SU-DHL-6 (cell line): ENCODE data around the gene DOCK1.

Experiments used
- H2AFZ ChIP-seq: fragments of 200-600 bp; sonication (generic); 2 replicates; pipeline ENCODE4 v1.6.1; 2014; ENCODE audit warnings: low read depth, mild to moderate bottlenecking, moderate library complexity, mixed read lengths, antibody characterized with exemption, low read length; ENCODE audit not compliant: severe bottlenecking
- H3F3A ChIP-seq: fragments of 200-600 bp; shearing (Covaris generic); 2 replicates; pipeline ENCODE4 v1.6.0; 2016; ENCODE audit warnings: antibody characterized with exemption, mild to moderate bottlenecking; ENCODE audit not compliant: insufficient read depth
- H3K27ac ChIP-seq: fragments of 200-600 bp; sonication (generic); 2 replicates; pipeline ENCODE4 v1.5.1; 2016; ENCODE audit warnings: low read depth, mild to moderate bottlenecking, low read length, moderate library complexity, mixed read lengths
- H3K27me3 ChIP-seq: fragments of 200-600 bp; sonication (generic), shearing (Covaris generic); 2 replicates; pipeline ENCODE4 v1.6.0; 2014; ENCODE audit warnings: mild to moderate bottlenecking, low read length
- H3K36me3 ChIP-seq: fragments of 200-600 bp; sonication (generic); 2 replicates; pipeline ENCODE4 v1.6.1; 2014; ENCODE audit warnings: mild to moderate bottlenecking, low read length, mixed read lengths
- H3K4me2 ChIP-seq: fragments of 300-600, 200-600 bp; shearing (Covaris generic), sonication (generic); 2 replicates; pipeline ENCODE4 v1.6.0; 2014; ENCODE audit warnings: low read length, low read depth, mild to moderate bottlenecking; ENCODE audit not compliant: poor library complexity, severe bottlenecking
- H3K4me3 ChIP-seq: fragments of 200-600 bp; sonication (generic); 2 replicates; pipeline ENCODE4 v1.5.1; 2014; ENCODE audit warnings: antibody characterized with exemption, low read length, mild to moderate bottlenecking, mixed read lengths; ENCODE audit not compliant: insufficient read depth, poor library complexity, severe bottlenecking
- H3K79me2 ChIP-seq: fragments of 200-600 bp; sonication (generic); 2 replicates; pipeline ENCODE4 v1.6.1; 2014; ENCODE audit warnings: mild to moderate bottlenecking, low read length, moderate library complexity; ENCODE audit not compliant: insufficient read depth
- H3K9ac ChIP-seq: fragments of 200-600 bp; sonication (generic); 2 replicates; pipeline ENCODE4 v1.7.0; 2014; ENCODE audit warnings: mild to moderate bottlenecking, low read length
- H3K9me2 ChIP-seq: fragments of 200-600 bp; sonication (generic); replicated peaks from 2 replicates; pipeline ENCODE4 v1.6.1; 2014; ENCODE audit warnings: low read length; ENCODE audit not compliant: insufficient read depth
- H3K9me3 ChIP-seq: fragments of 200-600 bp; sonication (generic); 2 replicates; pipeline ENCODE4 v1.6.1; 2014; ENCODE audit warnings: low read length, mixed read lengths; ENCODE audit not compliant: insufficient read depth
- H4K20me1 ChIP-seq: fragments of 200-600 bp; sonication (generic); 2 replicates; pipeline ENCODE4 v1.6.1; 2014; ENCODE audit warnings: low read depth, mild to moderate bottlenecking, antibody characterized with exemption, low read length, moderate library complexity, mixed read lengths
- CTCF ChIP-seq: fragments of 200-600 bp; sonication (generic); IDR thresholded peaks from one replicate; pipeline ENCODE4 v1.5.1; 2017; ENCODE audit warnings: antibody characterized with exemption, mild to moderate bottlenecking, low read length, moderate library complexity; ENCODE audit not compliant: insufficient read depth, poor library complexity, severe bottlenecking
- EZH2phosphoT487 ChIP-seq: fragments of 200-600 bp; sonication (generic), shearing (Covaris generic); conservative IDR thresholded peaks from 2 replicates; pipeline ENCODE4 v1.6.1; 2018; ENCODE audit warnings: mild to moderate bottlenecking, antibody characterized with exemption, low read length, moderate library complexity, mixed read lengths

Gene DOCK1

GRCh38 chr10:127447197-127447596, 542.0 kb downstream of the DOCK1 start:
- Histone ChIP-seq H3K9me2 (no peaks in the 10 kb centered on the region), H3K36me3 (no peaks in the 10 kb centered on the region)

GRCh38 chr10:127449490-127449889, 544.3 kb downstream of the DOCK1 start:
- Histone ChIP-seq H3K27ac (no peak overlapping the region), H3K36me3 (no peaks in the 10 kb centered on the region), H3K4me3 (no peak overlapping the region), H4K20me1 (no peaks in the 10 kb centered on the region), H2AFZ (no peak overlapping the region), H3K79me2 (no peaks in the 10 kb centered on the region), H3K4me2 (no peak overlapping the region), H3K9me3 (no peaks in the 10 kb centered on the region), H3K27me3 (no peaks in the 10 kb centered on the region), H3F3A (no peaks in the 10 kb centered on the region), H3K9me2 (no peaks in the 10 kb centered on the region), H3K9ac (no peak overlapping the region)
- TF ChIP-seq CTCF (no peak), EZH2phosphoT487 (no peak)

More at GRCh38 chr10:127447197-127447596, 542.0 kb downstream of the DOCK1 start:
- Histone ChIP-seq H3K27me3 (no peaks in the 10 kb centered on the region), H2AFZ (no peak overlapping the region), H3K4me3 (no peak overlapping the region), H3K79me2 (no peaks in the 10 kb centered on the region), H3K9me3 (no peaks in the 10 kb centered on the region), H3K9ac (no peak overlapping the region), H3K4me2 (no peak overlapping the region), H4K20me1 (no peaks in the 10 kb centered on the region), H3K27ac (no peak overlapping the region), H3F3A (no peaks in the 10 kb centered on the region)
- TF ChIP-seq CTCF (no peak), EZH2phosphoT487 (no peak)

- no peak for TF ChIP-seq CTCF
- TF ChIP-seq EZH2phosphoT487 = no peak
- no peaks in the 10 kb centered on the region for H3K79me2 ChIP-seq
- H3F3A ChIP-seq = no peaks in the 10 kb centered on the region
- H3K36me3 ChIP-seq = no peaks in the 10 kb centered on the region
- no peak overlapping the region for H2AFZ ChIP-seq
- H3K27ac ChIP-seq = no peak overlapping the region
- no peaks in the 10 kb centered on the region for H3K9me3 ChIP-seq
- H3K4me3 ChIP-seq = no peak overlapping the region
- H3K9ac ChIP-seq = no peak overlapping the region
- no peaks in the 10 kb centered on the region for H4K20me1 ChIP-seq
- H3K9me2 ChIP-seq = no peaks in the 10 kb centered on the region
- H3K4me2 ChIP-seq = no peak overlapping the region
- H3K27me3 ChIP-seq = no peaks in the 10 kb centered on the region
Measured at GRCh38 chr10:127450644-127451043, 545.4 kb downstream of the DOCK1 start.
